Activated CD4-positive, CD25-positive, alpha-beta regulatory T cell treated with anti-CD3 and anti-CD28 coated beads, Interleukin-2, amount 50 U/mL, for 24 hours (primary cell): ENCODE results near the gene CLDN7.

Experiments
- ATAC-seq, 2 donors: fragments of 150-1000 bp; cut with Tn5 transposase; one replicate each; pipeline ENCODE4 v1.10.0; 2021; ENCODE audit warnings: mild to moderate bottlenecking in 1 of 2, moderate library complexity in 1 of 2

Gene CLDN7, protein sequence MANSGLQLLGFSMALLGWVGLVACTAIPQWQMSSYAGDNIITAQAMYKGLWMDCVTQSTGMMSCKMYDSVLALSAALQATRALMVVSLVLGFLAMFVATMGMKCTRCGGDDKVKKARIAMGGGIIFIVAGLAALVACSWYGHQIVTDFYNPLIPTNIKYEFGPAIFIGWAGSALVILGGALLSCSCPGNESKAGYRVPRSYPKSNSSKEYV

DNA sequence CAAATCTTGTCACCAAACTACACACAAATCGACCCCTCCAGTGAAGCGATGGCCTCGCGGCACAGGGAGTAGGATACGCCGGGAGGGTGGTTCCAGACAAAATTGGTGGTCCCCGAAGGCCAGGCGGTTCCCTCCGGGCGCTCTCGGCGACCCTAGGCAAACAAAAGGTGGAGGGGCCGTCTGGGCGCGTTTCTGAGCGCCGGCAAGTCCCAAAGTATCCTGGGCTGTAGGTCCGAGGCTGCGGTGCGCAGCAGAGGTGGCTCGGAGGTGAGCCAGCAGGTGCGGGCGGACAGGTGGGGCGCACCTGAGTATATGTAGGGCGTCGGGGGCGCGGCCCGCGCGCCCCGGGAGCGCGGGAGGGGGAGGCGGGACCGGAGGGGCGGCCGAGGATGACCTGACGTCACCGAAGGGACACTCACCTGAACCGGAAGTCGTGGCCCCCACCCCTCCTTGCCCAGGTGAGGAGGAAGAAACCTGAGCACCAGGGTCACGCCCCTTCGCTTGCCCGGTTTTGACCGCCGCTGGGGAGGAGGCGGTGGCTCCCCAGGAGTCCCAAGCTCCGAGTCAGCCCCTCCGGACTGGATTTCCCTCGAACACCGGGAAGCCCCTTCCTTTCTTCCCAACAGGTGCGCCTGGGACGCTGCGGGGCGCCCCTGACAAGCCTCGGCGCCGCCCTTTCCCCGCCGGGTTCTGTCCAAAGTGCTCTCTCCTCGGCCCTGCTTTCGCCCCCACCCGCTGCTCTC lies at the start of gene CLDN7:
TSS of gene CLDN7 (minus strand) at position 287 of the 743 bp plus-strand sequence. CDS start 435 bp downstream, outside the sequence.
- ATAC-seq = no peak

DNA sequence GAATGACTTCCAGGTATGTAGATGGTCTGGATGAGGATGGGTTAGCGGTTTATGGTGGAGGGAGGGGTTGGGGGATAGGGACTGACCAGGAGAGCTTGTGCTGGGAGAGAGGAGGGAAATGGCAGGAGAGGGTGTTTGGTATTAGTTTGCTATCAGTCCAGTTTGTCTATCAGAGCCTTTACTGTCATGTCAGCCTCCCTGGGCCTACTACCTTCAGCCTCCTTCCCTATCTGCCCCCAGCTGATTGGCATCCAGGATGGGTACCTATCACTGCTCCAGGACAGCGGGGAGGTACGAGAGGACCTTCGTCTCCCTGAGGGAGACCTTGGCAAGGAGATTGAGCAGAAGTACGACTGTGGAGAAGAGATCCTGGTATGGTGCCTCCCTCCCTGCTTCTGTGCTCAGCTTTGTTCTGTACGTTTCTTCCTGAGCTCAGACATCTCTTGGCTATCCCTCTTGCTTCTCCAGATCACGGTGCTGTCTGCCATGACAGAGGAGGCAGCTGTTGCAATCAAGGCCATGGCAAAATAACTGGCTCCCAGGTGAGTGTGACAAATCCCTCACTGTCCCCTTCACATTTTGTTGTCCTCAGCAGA lies 48.9 kb upstream of the CLDN7 start:
- ATAC-seq = no peak

DNA sequence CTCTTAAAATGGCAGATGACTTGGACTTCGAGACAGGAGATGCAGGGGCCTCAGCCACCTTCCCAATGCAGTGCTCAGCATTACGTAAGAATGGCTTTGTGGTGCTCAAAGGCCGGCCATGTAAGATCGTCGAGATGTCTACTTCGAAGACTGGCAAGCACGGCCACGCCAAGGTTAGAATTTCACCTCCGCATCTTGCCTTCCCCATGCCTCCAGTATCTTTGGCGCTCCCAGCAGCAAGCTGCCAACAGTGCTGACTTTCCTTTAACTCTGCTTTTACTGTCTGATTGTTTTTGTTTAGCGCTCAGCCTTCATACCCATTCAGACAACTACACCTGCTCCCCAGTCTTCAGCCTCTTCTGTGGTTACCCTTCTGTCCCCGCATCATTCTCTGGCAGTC lies 47.4 kb upstream of the CLDN7 start:
- no peak for ATAC-seq

DNA sequence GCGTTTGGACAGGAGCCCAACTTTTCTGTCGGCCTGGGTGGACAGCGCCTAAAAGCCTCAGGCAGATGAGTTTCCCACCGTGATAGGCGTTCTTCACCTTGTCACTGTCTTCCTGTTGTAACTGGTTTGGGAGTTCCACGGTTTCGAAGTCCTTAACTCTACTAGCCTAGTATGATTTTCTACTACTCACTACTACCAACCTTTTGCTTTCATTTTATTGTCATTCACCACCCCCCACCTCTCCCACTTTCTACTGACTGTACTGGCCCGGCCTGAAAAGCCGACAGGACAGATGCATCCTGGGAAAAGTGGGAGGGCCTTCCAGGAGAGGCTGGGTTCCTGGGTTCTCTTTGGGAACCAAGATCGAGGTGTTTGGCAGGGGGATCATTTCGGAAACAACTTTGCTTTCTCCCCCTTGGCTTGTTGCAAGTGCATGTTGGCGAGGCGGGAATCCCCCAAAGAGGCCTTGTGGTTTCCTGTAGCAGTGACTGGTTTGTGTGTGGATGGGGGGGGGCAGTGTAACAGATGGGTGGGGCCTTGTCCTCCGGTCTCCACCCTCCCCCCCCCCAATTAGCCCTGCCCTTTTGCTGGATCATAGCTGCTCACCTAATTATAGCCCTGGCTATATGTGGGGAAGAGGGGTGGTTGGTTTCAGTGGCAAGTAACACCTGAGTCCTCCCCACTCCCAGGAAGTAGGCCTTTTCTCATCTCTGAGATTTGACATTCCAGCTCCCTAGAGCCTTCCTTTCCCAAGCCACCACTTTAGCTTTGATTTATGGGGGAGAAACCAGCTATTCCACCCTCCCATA lies 46.6 kb upstream of the CLDN7 start:
- ATAC-seq = peak; percentile 40 to 48

GRCh38 chr17:7307686-7308624 lies 45.7 kb upstream of the CLDN7 start:
- peak in 1 of 2 donors; percentile 2 for ATAC-seq

- ATAC-seq = peak; percentile 71 to 72
Observed at GRCh38 chr17:7306911-7307685, 44.8 kb upstream of the CLDN7 start, which contains the start of gene EIF5A. TSS of gene EIF5A (plus strand) at chr17:7307628. CDS start at chr17:7309636, 2,008 bp downstream.

- no peak for ATAC-seq
Observed at GRCh38 chr17:7304179-7304578, 41.9 kb upstream of the CLDN7 start.

GRCh38 chr17:7296189-7296861 lies 34.0 kb upstream of the CLDN7 start:
- peak; percentile 54 to 62 for ATAC-seq

GRCh38 chr17:7295230-7296180 lies 33.2 kb upstream of the CLDN7 start:
- no peak for ATAC-seq

DNA sequence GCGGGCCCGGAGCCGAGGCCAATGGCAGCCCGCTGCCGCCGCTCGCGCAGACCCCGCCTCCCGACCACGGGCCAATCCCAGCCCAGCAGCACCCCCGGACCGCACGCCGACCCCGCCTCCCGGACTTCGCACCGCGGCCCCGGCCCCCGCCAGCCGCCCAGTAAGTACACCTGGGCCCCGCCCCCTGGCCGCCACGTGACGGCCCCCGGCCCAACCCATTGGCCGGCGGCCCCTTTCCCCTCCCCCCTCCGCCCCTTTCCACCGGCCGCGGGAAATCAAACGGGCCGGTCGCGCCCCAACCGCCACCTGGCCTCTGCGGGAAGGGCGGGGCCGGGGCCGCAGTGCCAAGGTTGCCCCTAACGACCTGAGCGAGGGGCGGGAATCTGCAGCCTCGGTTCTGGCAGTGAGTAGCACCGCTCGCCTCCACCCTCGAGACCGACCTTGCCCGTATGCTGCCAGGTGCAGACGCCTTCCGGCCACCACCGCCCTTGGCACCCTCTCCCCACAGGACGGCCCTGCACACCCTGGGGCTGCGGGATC lies 32.4 kb upstream of the CLDN7 start, which contains the start of gene YBX2:
TSS of gene YBX2 (minus strand) at position 26 of the 540 bp plus-strand sequence. CDS start 139 bp downstream, outside the sequence.
- ATAC-seq = peak; percentile 70 to 75

- ATAC-seq = no peak
Observed at GRCh38 chr17:7293816-7294613, 31.7 kb upstream of the CLDN7 start.

DNA sequence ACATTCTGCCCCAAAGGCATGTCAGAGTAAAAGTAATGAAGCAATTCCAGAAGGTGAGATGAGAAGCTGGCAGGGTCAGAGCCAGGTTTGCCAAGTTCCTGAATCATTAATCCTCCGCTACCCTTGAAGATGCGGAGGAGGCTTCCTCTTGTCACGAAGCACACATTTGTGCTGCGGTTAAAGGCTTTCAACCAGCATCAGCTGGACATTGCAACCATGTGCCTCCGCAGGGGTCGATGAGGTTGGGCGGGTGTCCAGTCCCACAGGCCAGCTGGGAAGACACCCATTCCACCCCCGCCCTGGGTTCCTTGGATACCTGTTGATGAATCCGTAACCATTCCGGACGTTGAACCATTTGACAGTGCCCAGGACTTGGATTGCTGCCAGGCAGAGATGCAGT lies 30.9 kb upstream of the CLDN7 start:
- no peak for ATAC-seq

DNA sequence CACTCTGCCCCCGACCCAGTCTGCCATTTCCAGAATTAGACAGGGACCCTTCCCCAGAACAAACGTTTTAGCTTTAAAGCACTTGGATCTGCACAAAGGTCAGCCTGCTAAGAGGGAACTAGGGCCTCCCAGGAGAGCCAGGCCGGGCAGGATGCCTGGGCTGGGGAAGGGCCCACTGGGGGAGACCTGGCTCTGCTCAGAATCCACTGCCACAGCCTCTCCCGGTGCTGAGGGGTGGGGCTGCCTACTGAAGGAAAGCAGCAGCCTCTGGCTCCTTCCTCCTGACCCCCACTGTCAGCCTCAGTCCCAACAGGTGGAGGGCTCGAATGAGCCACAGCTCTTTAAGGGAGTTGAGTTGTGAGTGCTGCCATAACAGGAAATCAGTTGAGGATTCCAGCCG lies 30.5 kb upstream of the CLDN7 start:
- ATAC-seq = no peak

- no peak for ATAC-seq
Observed at GRCh38 chr17:7292194-7292593, 29.9 kb upstream of the CLDN7 start.

DNA sequence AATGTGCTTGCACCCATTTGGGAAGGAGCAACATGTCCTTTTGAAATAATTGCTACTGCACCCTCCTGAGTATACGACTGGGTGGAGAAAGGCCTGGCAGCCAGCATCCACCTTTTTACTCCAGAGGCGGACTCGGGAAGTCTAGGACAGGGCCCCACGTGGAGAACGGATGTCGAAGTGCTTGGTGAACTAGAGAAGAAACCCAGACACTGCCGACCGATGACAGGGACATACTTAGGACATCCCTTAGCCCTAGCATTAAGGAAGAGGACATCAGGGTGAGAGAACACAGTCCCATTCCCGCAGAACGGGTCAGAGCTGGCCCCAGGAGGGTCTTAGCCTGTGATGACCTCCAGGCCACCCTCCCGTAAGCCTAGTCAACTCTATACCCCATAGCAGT lies 28.4 kb upstream of the CLDN7 start:
- ATAC-seq = no peak

DNA sequence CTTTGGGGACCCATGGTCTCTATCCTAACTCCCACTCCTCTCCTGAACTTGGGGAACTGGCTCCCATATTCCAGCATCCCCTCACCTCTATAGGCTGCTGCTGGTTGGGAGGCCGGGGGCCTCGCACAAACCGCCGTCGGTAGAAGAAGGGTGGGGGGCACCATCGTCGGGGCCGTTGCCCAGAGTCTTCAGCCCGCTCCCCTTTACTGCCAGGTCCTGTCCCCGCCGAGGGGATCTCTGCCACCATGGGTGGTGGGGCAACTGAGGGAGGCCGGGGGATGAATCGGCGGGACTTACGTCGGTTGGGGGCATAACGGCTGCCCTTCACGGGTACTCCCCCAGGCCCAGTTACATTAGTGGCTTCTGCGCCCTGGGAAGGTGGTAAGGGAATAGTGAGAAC lies 27.9 kb upstream of the CLDN7 start:
- no peak for ATAC-seq

DNA sequence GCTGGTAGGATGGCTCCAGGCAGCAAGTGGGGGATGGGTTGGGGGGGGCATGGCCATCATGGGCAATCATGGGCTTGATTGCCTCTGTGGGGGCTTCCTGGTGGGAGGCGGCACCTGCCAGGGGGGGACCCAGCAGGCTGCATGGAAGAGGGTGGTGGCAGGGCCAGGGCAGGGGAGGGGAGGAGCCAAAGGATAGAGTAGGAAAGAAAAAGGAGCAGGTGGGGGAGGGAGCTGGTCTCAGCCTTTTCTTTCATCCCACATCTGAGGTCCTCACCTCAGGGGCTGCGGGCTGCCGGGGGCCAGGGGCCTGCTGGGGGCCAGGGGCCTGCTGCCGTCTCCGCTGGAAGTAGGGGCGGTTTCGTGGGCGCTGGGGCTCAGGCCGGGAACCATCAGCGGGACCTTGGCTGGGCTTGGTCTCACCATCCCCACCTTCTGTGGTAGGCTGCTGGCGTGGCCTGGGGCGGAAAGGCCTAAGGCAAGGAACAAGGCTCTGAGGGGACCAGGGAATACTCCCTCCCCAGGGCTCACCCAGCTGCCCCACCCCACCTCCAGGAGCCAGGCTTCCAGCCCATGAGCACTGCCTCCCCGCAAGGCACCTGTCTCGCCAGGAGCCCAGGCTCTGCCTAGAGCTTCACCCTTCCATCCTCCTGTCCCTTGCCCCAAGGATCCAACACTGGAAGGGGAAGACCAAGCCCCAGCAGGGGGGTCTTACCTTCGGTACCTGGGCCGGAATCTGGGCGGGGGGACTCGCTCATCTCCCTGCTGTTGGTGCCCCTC lies 27.2 kb upstream of the CLDN7 start:
- ATAC-seq = no peak
